Epithelial cell of esophagus (primary cell): ENCODE measurements around the gene CNN2.

Experiments used
- DNase-seq: peaks from one replicate; pipeline ENCODE4 v3.0.0; 2010; ENCODE audit warnings: low read depth
- H3K4me3 ChIP-seq: 2 replicates; pipeline ENCODE4 v1.5.1; 2011; ENCODE audit warnings: mild to moderate bottlenecking, low read length, control low read depth
- TF ChIP-seq, protein P1 (sequence below): IDR thresholded peaks from 2 replicates; pipeline ENCODE4 v1.5.1; 2011; ENCODE audit warnings: low read depth, mild to moderate bottlenecking, low read length, control low read depth, inconsistent platforms; ENCODE audit not compliant: insufficient read depth; ENCODE audit errors: missing control alignments

The CNN2 gene

GRCh38 chr19:1010586-1011510 lies 15.6 kb upstream of the CNN2 start:
- TF ChIP-seq, protein P1, sequence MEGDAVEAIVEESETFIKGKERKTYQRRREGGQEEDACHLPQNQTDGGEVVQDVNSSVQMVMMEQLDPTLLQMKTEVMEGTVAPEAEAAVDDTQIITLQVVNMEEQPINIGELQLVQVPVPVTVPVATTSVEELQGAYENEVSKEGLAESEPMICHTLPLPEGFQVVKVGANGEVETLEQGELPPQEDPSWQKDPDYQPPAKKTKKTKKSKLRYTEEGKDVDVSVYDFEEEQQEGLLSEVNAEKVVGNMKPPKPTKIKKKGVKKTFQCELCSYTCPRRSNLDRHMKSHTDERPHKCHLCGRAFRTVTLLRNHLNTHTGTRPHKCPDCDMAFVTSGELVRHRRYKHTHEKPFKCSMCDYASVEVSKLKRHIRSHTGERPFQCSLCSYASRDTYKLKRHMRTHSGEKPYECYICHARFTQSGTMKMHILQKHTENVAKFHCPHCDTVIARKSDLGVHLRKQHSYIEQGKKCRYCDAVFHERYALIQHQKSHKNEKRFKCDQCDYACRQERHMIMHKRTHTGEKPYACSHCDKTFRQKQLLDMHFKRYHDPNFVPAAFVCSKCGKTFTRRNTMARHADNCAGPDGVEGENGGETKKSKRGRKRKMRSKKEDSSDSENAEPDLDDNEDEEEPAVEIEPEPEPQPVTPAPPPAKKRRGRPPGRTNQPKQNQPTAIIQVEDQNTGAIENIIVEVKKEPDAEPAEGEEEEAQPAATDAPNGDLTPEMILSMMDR = no peak
- no peak for DNase-seq
- no peak overlapping the region for H3K4me3 ChIP-seq

GRCh38 chr19:1011831-1012333 lies 14.5 kb upstream of the CNN2 start:
- DNase-seq = no peak
- TF ChIP-seq, protein P1 = no peak

DNA sequence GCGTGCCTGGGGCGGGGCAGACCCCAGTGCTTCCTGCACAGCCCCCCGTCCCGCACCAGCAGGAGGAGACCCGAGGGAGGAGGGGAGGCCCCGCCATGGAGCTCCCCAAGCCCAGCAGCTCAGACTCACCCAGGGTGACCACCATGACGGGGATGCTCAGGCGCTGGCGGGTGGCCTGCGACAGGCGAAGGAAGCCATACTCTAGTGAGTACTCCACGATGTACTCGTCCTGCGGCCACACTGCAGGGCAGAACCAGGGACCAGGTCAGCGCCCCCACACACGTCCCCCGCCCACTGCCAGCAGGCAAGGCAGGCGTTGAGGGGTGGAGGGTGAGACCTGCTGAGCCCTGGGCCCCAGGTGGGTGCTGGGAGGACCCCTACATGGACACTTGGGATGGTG lies 14.1 kb upstream of the CNN2 start:
- DNase-seq = no peak
- no peak overlapping the region for H3K4me3 ChIP-seq
- TF ChIP-seq, protein P1 = no peak

More at GRCh38 chr19:1011831-1012333, 14.5 kb upstream of the CNN2 start:
- no peak overlapping the region for H3K4me3 ChIP-seq

- no peak overlapping the region for H3K4me3 ChIP-seq
- TF ChIP-seq, protein P1 = no peak
- DNase-seq = no peak
These were observed 13.2 kb upstream of the CNN2 start for GRCh38 chr19:1013218-1013617.

GRCh38 chr19:1014161-1015060 lies 12.0 kb upstream of the CNN2 start:
- no peak for DNase-seq
- no peak overlapping the region for H3K4me3 ChIP-seq
- TF ChIP-seq, protein P1 = no peak

DNA sequence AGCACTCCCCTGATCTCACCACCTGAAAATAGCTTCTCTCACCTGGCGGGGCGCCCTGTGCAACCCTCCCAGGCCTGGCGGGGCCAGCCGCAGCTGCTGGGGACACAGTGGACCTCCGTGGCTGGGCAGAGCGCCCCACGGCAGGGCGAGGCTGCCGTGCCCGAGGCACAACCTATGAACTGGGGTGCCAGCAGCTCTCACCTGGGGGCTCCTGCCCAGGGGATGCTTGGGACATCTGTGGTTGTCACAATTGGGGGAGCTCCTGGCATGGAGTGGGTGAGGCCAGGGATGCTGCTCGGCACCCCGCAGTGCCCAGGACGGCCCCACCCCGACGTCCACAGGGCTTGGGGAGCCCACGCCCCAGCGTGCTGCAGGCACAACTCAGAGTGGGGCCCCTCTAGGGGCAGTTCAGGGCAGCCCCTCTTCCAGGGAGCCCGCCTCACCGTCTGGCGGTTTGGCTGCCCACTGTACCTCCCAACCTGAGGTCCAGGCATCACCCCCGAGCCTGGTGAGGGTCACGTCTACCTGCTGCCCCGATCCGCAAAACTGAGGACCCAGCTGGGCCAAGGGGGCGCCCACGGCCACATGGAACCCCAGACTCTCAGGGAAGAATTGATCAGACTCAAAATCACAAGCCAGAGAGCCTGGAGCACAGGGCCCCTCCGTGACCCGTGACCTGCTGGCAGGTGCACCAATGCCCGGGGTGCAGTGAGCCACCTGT lies 11.2 kb upstream of the CNN2 start:
- H3K4me3 ChIP-seq = no peak overlapping the region
- no peak for DNase-seq
- TF ChIP-seq, protein P1 = no peak
